Measurements from ENCODE around the gene DGCR6.
"Not testable (repeated sequence)": the region's sequence is repeated elsewhere in the genome, so short reads cannot be mapped to it uniquely, and the experiment has no call there.

DGCR6 gene

DNA sequence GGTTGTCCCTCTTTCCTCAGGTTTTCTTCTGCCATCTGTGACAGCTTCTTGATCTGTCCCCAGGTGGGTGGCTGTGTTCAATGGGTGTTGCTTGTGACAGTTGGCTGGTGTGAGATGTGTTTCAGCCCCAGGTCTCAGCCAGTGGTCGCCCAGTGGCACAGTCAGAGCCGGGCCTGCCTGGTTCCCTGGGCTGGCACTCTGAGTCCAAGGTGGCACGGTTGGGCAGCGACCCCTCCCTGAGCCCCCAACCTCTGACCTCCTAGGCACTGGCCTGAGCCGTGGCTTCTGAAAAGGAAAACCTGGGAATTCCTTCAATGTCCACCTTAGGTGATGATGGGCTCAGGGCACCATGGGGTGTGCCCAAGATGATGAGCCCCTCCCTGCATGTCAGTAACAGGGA, 44.0 kb downstream of the DGCR6 start:
- Mint-ChIP-seq H3K4me3 (no peak overlapping the region), H3K4me1 (ENCODE audit: low read depth) (no peaks in the 10 kb centered on the region), H3K27ac (no peak overlapping the region), H3K9me3 (no peaks in the 10 kb centered on the region), H3K36me3 (ENCODE audit: low read depth) (no peaks in the 10 kb centered on the region), H3K27me3 (peaks cover 10% of the 10 kb centered on the region)
- intact Hi-C loops (cut with micrococcal nuclease) = no loop called here

DNA sequence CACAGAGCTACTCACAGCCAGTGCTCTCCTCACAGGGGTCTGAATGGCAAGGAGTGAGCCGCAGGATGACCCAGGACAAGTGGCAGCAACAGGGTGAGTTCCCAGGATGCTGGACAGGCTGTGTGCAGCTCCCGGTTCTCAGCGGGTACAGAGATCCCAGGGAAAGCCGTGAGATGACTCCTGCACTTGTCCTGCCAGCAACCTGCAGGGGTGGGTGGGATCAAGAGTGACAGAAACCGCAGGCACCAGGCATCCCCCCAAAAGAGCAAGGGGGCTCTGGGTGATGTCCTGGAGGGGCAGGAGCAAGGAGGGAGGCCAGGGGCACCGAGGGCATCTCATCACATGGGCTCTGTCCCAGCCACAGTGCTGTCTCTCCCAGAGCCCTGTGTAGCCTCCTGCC, 45.9 kb downstream of the DGCR6 start:
- Mint-ChIP-seq H3K27me3 (peaks cover 10% of the 10 kb centered on the region), H3K4me3 (no peak overlapping the region), H3K27ac (no peak overlapping the region), H3K9me3 (no peaks in the 10 kb centered on the region), H3K36me3 (ENCODE audit: low read depth) (no peaks in the 10 kb centered on the region), H3K4me1 (ENCODE audit: low read depth) (no peaks in the 10 kb centered on the region)
- intact Hi-C loops (cut with micrococcal nuclease) = no loop called here

DNA sequence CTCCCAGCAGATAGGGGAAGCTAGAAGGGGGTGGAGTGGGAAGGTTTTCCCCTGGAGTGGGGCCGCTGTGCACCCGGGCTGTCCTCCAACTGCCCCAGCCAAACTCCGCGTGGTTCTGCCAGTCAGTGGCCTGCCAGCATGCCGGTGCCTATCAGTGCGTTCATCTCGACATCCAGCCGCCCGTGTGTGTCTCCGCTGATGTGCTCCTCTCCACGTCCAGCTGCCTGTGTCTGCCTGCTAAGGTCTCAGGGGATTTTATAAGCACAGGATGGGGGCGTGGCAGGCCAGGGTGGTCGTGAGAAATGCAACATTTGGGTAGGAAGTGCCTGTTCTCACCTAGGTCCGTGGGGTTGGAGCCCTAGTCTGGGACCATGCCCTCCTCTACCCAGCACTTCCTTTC, 47.0 kb downstream of the DGCR6 start:
- H3K36me3 Mint-ChIP-seq (ENCODE audit: low read depth); H3K9me3 Mint-ChIP-seq; H3K4me1 Mint-ChIP-seq (ENCODE audit: low read depth); H3K27ac Mint-ChIP-seq; H3K27me3 Mint-ChIP-seq; H3K4me3 Mint-ChIP-seq; intact Hi-C loops (cut with micrococcal nuclease): not testable (repeated sequence)

DNA sequence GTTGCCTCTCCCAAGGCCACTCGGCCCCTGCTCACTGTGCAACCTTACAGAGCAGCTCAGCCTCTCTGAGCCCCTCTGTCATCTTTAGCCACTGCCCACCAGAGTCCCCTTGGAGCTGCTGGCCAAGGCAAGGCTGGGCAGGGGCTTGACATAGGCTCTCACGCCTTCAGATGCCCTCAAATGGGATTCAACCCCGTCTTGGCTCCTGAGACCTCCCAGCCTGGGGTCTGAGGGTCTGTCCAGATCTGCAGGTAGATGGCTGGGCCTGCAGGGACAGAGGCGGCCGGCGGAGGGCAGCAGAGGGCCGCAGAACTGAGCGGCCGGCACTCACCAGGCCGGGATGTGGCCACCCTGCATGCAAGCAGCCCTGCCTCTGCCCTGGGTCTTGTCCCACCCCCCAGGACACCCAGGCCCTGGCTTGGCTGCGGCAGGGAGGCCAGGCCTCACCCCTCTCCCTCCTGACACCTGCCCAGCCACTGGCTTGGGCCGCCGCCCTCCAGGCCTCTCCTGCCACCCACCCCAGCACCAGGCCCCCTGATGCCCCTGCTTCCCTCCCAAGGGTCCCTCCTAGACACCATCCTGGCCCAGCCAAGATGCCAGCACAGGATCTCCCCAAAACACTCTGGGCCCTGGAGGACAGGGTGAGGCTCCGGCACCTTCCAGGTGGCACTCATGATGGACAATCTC, 48.3 kb downstream of the DGCR6 start:
- intact Hi-C loops (cut with micrococcal nuclease); H3K27me3 Mint-ChIP-seq; H3K4me1 Mint-ChIP-seq (ENCODE audit: low read depth); H3K4me3 Mint-ChIP-seq; H3K9me3 Mint-ChIP-seq; H3K27ac Mint-ChIP-seq; H3K36me3 Mint-ChIP-seq (ENCODE audit: low read depth): not testable (repeated sequence)

DNA sequence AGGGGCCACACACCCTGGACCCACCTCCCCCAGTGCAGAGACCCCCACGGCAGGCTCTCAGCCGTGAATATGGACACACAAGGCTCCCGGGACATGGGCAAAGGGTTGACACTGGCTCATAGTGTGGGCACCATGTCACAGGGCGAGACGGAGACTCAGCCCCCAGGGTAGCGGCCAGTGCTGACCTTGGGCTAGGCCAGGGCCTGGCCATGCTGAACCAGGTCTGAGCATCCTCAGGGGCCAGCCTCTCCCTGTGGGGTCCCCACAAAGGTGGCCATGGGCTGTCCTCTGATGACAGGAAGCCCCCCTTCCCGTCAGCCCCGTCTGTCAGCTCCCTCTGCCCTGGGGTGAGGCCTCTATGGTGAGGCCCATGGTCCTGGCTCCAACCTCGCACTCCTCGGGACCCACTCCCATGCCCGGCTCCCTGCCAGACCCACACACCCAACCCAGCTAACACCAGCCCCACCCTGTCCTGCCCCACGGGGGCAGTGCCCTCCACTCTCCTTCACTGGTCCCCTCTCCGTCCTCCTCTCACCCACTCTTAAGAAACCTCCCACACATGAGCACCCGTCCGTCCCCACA, 49.0 kb downstream of the DGCR6 start:
- no peaks in the 10 kb centered on the region for H3K4me1 Mint-ChIP-seq (ENCODE audit: low read depth)
- H3K36me3 Mint-ChIP-seq (ENCODE audit: low read depth) = no peaks in the 10 kb centered on the region
- H3K27me3 Mint-ChIP-seq = no peaks in the 10 kb centered on the region
- no peaks in the 10 kb centered on the region for H3K9me3 Mint-ChIP-seq
- no peak overlapping the region for H3K27ac Mint-ChIP-seq
- intact Hi-C loops (cut with micrococcal nuclease) = no loop called here
- H3K4me3 Mint-ChIP-seq = no peak overlapping the region

DNA sequence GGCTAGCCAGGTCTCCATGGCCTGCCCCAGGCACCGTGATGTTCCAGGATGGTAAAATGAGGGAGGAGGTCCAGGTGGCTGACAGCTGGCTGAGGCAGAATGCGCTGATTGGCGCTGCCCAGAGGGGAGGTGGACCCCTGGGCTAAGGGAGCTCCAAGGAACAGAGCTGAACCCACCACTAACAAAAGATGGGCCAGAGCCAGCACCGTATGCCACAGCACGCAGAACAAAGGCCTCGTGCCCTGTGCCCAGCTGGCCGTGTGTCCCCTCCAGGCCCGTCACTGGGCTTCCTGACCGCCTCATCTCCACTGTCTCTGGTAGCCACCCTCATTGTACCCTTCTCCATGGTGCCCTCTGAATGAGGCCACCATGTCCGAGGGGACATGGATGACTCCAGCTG, 49.6 kb downstream of the DGCR6 start:
- intact Hi-C loops (cut with micrococcal nuclease) = no loop called here
- Mint-ChIP-seq H3K36me3 (ENCODE audit: low read depth) (no peaks in the 10 kb centered on the region), H3K27me3 (no peaks in the 10 kb centered on the region), H3K27ac (no peak overlapping the region), H3K4me1 (ENCODE audit: low read depth) (no peaks in the 10 kb centered on the region), H3K4me3 (no peak overlapping the region), H3K9me3 (no peaks in the 10 kb centered on the region)

DNA sequence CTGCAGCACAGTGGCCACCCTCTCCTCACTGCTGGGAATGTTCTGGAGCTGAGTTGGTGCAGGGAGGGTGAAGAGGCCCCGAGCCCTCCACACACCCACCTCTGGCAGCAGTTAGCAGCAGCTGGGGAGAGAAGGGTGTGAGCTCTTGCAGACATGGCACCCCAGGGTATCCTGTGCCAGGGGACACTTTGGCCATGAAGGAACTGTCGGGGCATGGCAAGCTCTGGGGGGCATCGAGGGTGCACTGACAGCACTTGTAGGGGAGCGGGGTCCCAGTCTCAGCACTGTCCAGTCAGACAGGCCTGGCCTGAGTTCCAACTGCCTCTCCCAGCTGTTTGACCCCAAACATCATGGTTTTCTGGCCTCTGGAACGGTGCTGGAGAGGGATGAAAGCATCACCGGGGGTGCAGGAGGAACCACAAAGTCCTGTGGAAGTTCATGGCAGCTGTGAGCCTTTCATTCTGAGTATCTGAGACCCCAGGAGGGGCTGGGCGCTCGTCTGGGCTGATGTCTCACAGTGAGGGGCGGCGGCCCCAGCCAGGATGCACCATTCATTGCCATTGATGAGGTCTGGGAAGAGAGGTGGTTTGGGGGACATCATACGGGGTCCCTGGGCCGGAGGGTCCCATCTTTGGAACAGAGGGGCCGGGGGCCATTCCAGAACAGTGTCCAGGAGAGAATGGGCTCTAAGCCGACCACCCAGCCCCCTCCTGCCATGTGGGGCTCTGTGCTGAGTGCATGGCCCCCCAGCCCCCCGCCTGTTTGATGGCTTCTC, 50.2 kb downstream of the DGCR6 start:
- H3K36me3 Mint-ChIP-seq (ENCODE audit: low read depth); H3K4me1 Mint-ChIP-seq (ENCODE audit: low read depth); intact Hi-C loops (cut with micrococcal nuclease); H3K9me3 Mint-ChIP-seq; H3K27ac Mint-ChIP-seq; H3K4me3 Mint-ChIP-seq; H3K27me3 Mint-ChIP-seq: not testable (repeated sequence)

- intact Hi-C loops (cut with micrococcal nuclease); H3K27ac Mint-ChIP-seq; H3K9me3 Mint-ChIP-seq: not testable (repeated sequence)
These were observed 50.8 kb downstream of the DGCR6 start for GRCh38 chr22:18956956-18957355.

GRCh38 chr22:18957621-18958320, 51.7 kb downstream of the DGCR6 start:
- H3K27ac Mint-ChIP-seq; H3K27me3 Mint-ChIP-seq; H3K4me1 Mint-ChIP-seq (ENCODE audit: low read depth); H3K36me3 Mint-ChIP-seq (ENCODE audit: low read depth); H3K4me3 Mint-ChIP-seq; intact Hi-C loops (cut with micrococcal nuclease); H3K9me3 Mint-ChIP-seq: not testable (repeated sequence)

More at GRCh38 chr22:18956956-18957355, 50.8 kb downstream of the DGCR6 start:
- H3K4me1 Mint-ChIP-seq (ENCODE audit: low read depth); H3K27me3 Mint-ChIP-seq; H3K36me3 Mint-ChIP-seq (ENCODE audit: low read depth); H3K4me3 Mint-ChIP-seq: not testable (repeated sequence)

GRCh38 chr22:18958321-18958705, 52.2 kb downstream of the DGCR6 start:
- H3K27ac Mint-ChIP-seq; H3K36me3 Mint-ChIP-seq (ENCODE audit: low read depth); H3K4me1 Mint-ChIP-seq (ENCODE audit: low read depth); H3K27me3 Mint-ChIP-seq; H3K9me3 Mint-ChIP-seq; intact Hi-C loops (cut with micrococcal nuclease); H3K4me3 Mint-ChIP-seq: not testable (repeated sequence)

- H3K27me3 Mint-ChIP-seq; H3K4me3 Mint-ChIP-seq; H3K4me1 Mint-ChIP-seq (ENCODE audit: low read depth); H3K27ac Mint-ChIP-seq; H3K36me3 Mint-ChIP-seq (ENCODE audit: low read depth); intact Hi-C loops (cut with micrococcal nuclease); H3K9me3 Mint-ChIP-seq: not testable (repeated sequence)
These were observed 52.6 kb downstream of the DGCR6 start for GRCh38 chr22:18958738-18959137.

DNA sequence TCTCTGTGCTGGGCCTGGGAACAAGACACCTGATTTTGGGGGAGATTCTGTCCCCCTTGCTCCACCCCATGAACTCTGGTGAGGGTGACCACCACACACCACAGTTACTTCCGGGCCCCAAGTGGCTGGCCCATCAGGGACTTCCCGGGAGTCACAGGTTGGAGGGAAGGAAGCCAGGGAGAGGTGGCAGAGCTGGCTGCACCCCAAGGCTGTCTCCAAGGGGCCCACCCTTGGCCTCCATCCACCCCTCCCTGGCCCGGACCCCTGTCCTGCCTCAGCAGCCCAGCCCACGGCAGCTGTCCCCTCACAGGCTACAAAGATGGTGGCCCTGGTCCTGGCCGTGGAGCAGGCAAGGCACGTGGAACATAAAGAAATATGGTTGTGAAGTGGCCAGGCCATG, 53.1 kb downstream of the DGCR6 start:
- H3K4me3 Mint-ChIP-seq; H3K36me3 Mint-ChIP-seq (ENCODE audit: low read depth): not testable (repeated sequence)

DNA sequence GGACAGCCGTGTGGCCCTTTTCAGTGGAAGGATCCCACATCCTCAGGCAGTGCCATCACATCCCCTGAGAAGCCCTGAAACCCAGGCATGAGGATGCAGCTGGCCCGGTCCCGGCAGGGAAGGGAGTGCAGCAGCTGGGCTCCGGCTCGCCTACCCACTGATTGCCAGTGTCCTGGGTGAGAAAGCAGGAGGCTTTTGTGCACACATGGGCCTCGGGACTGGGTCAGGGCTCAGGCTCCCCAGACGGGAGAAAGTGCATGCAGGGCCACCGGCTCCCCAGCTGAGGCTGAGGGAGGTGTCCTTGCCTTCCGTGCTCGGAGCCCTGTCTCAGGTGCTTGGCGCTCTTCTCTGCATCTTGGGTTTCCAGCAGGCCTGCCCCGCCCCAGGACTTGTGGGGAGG, 53.6 kb downstream of the DGCR6 start:
- H3K27me3 Mint-ChIP-seq; H3K4me3 Mint-ChIP-seq; H3K9me3 Mint-ChIP-seq; H3K4me1 Mint-ChIP-seq (ENCODE audit: low read depth); H3K36me3 Mint-ChIP-seq (ENCODE audit: low read depth); intact Hi-C loops (cut with micrococcal nuclease); H3K27ac Mint-ChIP-seq: not testable (repeated sequence)

More for the DNA sequence above, 53.1 kb downstream of the DGCR6 start:
- H3K27ac Mint-ChIP-seq; intact Hi-C loops (cut with micrococcal nuclease); H3K9me3 Mint-ChIP-seq; H3K4me1 Mint-ChIP-seq (ENCODE audit: low read depth); H3K27me3 Mint-ChIP-seq: not testable (repeated sequence)

DNA sequence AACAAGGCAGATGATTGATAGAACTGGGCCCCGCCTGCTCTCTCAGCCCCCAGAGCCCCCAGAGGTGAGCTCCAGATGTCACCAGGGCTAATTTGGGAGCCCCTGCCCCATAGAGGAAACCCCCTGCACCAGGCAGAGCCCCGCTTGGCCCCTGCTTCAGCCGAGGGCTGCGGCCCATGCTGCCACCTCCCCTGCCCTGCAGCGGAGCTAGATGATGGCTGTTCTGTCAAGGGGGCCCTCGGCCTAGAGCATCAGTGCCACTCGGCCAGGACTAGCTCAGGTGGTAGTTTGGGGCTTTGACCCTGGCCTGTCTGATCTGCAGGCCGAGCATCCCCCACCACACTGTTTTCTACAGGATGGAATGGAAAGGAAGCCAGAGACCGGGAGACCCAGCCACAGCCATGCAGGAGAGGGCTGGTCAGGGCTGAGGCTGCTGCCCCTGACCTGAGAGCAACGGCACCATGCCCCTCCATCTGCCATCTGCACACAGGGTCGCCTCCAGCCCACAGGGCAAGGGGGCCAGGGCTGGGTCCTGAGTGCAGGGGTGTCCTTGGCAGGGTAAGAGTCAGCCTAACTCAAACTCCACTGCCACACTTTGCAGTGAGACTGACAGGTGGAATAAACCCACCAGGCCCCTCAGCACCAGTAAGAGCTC, 54.2 kb downstream of the DGCR6 start:
- H3K9me3 Mint-ChIP-seq; intact Hi-C loops (cut with micrococcal nuclease); H3K27ac Mint-ChIP-seq; H3K27me3 Mint-ChIP-seq; H3K36me3 Mint-ChIP-seq (ENCODE audit: low read depth); H3K4me1 Mint-ChIP-seq (ENCODE audit: low read depth); H3K4me3 Mint-ChIP-seq: not testable (repeated sequence)
